ENCODE results near the gene AGTPBP1. TPM values are rescaled to one million over a fixed set of nuclear protein-coding genes. Genes with fewer than 3 reads are reported as not detected.
"Not testable (repeated sequence)": the region's sequence is repeated elsewhere in the genome, so short reads cannot be mapped to it uniquely, and the experiment has no call there.

AGTPBP1 gene
- total RNA-seq, 2 donors from 2014 or later, result 35.8 to 39.0 TPM

- peaks cover 5% of the 10 kb centered on the region for H3K36me3 Mint-ChIP-seq (ENCODE audit: low read depth)
- peaks cover 21% of the 10 kb centered on the region for H3K4me1 Mint-ChIP-seq
- H3K27me3 Mint-ChIP-seq, result no peaks in the 10 kb centered on the region
- H3K27ac Mint-ChIP-seq, result no peak overlapping the region
- H3K9me3 Mint-ChIP-seq, result no peaks in the 10 kb centered on the region
- ATAC-seq (replicated peaks), result no peak
- H3K4me3 Mint-ChIP-seq, result no peak overlapping the region
Observed at GRCh38 chr9:85738509-85738908, 3.2 kb downstream of the AGTPBP1 start.

GRCh38 chr9:85737671-85738070 is 4.1 kb downstream of the AGTPBP1 start:
- Mint-ChIP-seq H3K9me3 (no peaks in the 10 kb centered on the region), H3K27me3 (no peaks in the 10 kb centered on the region), H3K4me3 (no peak overlapping the region), H3K27ac (no peak overlapping the region), H3K36me3 (ENCODE audit: low read depth) (peaks cover 5% of the 10 kb centered on the region), H3K4me1 (peaks cover 24% of the 10 kb centered on the region)
- ATAC-seq (replicated peaks), result no peak

DNA sequence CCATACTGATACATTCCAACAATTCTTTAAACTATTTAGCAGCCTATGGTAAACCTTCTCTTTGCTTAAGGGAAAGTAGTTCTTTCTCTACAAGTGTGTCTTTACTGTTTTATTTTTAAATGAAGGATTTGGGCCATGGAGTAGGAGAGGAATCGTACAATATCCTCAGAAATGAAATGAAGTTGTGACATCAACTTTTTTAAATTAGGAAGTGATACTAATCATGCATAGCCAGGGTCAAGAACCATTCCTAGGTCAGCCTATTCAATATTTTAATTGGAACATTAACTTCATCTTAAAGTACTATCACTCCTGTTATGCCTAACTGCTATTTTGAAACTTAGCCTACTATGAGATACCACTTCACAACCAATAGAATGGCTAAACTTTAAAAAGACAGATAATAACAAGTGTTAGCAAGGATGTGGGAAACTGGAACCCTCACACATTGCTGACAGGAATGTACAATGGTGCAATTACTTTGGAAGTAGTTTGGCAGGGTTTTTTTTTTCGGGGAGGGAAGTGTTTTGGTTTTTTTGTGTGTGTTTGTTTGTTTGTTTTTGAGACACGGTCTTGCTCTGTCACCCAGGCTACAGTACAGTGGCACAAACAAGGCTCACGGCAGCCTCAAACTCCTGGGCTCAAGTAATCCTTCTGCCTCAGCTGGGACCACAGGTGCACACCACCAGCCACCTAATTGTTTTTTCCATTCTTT is 10.7 kb downstream of the AGTPBP1 start:
- Mint-ChIP-seq H3K27me3 (no peaks in the 10 kb centered on the region), H3K4me3 (no peak overlapping the region), H3K36me3 (ENCODE audit: low read depth) (no peaks in the 10 kb centered on the region), H3K4me1 (peaks cover 43% of the 10 kb centered on the region), H3K27ac (no peak overlapping the region), H3K9me3 (no peaks in the 10 kb centered on the region)
- no peak for ATAC-seq (replicated peaks)

GRCh38 chr9:85729882-85730281 is 11.9 kb downstream of the AGTPBP1 start:
- Mint-ChIP-seq H3K27me3 (no peaks in the 10 kb centered on the region), H3K36me3 (ENCODE audit: low read depth) (no peaks in the 10 kb centered on the region), H3K4me3 (no peak overlapping the region), H3K27ac (no peak overlapping the region), H3K4me1 (peaks cover 46% of the 10 kb centered on the region), H3K9me3 (no peaks in the 10 kb centered on the region)
- peak; percentile 78 for ATAC-seq (replicated peaks)

DNA sequence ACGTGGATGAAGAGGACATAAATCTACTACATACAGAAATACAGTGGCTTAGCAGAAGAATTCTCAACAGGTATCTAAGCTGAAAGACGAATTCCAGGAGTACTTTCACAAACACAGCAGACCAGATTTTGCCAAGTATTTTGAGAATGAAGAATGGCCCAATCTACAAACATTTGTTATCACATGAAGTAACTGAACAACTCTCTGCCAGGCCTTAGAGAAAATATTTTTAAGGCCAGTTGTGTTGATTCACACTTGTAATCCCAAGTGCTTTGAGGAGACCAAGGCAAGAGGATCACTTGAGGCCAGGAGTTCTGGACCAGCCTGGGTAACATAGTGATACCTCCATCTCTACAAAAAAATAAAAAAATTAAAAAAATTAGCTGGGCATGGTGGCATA is 14.3 kb downstream of the AGTPBP1 start:
- H3K4me1 Mint-ChIP-seq, result peaks cover 37% of the 10 kb centered on the region
- ATAC-seq (replicated peaks), result no peak

DNA sequence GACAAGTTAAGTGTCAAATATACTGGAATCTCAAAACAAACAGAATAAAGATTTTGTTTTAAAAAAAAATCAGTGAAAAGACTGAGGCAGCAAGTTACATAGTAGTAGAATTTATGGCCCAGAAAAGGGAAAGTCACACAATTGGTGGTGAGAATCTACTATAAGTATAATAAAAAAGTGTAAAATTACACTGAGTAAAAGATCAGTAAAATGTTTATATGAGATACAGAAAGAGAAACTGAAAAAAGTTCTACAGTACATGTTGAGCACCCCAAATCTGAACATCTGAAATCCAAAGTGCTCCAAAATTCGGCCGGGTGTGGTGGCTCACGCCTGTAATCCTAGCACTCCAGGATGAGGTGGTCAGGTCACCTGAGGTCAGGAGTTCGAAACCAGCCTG is 15.0 kb downstream of the AGTPBP1 start:
- no peak overlapping the region for H3K27ac Mint-ChIP-seq
- no peak for ATAC-seq (replicated peaks)
- no peak overlapping the region for H3K4me3 Mint-ChIP-seq
- no peaks in the 10 kb centered on the region for H3K27me3 Mint-ChIP-seq
- no peaks in the 10 kb centered on the region for H3K9me3 Mint-ChIP-seq
- peaks cover 11% of the 10 kb centered on the region for H3K36me3 Mint-ChIP-seq (ENCODE audit: low read depth)
- H3K4me1 Mint-ChIP-seq, result peaks cover 37% of the 10 kb centered on the region

More for the DNA sequence above, 14.3 kb downstream of the AGTPBP1 start:
- peaks cover 5% of the 10 kb centered on the region for H3K36me3 Mint-ChIP-seq (ENCODE audit: low read depth)
- no peak overlapping the region for H3K27ac Mint-ChIP-seq
- H3K27me3 Mint-ChIP-seq, result no peaks in the 10 kb centered on the region
- no peaks in the 10 kb centered on the region for H3K9me3 Mint-ChIP-seq
- no peak overlapping the region for H3K4me3 Mint-ChIP-seq

- Mint-ChIP-seq H3K4me1 (peaks cover 19% of the 10 kb centered on the region), H3K4me3 (peak overlapping the region; percentile 6), H3K27ac (peak overlapping the region; percentile 39), H3K36me3 (ENCODE audit: low read depth) (peaks cover 11% of the 10 kb centered on the region), H3K9me3 (peaks cover 8% of the 10 kb centered on the region), H3K27me3 (no peaks in the 10 kb centered on the region)
- ATAC-seq (replicated peaks), result no peak
Observed at GRCh38 chr9:85723215-85723614, 18.5 kb downstream of the AGTPBP1 start.

DNA sequence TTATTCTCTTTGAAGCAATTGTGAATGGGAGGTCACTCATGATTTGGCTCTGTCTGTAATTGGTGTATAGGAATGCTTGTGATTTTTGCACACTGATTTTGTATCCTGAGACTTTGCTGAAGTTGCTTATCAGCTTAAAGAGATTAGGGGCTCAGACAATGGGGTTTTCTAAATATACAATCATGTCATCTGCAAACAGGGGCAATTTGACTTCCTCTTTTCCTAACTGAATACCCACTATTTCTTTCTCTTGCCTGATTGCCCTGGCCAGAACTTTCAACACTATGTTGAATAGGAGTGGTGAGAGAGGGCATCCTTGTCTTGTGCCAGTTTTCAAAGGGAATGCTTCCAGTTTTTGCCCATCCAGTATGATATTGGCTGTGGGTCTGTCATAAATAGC is 22.3 kb downstream of the AGTPBP1 start:
- H3K27me3 Mint-ChIP-seq; H3K4me3 Mint-ChIP-seq; ATAC-seq (replicated peaks); H3K27ac Mint-ChIP-seq; H3K9me3 Mint-ChIP-seq: not testable (repeated sequence)
- peaks cover 11% of the 10 kb centered on the region for H3K36me3 Mint-ChIP-seq (ENCODE audit: low read depth)
- H3K4me1 Mint-ChIP-seq, result peaks cover 25% of the 10 kb centered on the region

DNA sequence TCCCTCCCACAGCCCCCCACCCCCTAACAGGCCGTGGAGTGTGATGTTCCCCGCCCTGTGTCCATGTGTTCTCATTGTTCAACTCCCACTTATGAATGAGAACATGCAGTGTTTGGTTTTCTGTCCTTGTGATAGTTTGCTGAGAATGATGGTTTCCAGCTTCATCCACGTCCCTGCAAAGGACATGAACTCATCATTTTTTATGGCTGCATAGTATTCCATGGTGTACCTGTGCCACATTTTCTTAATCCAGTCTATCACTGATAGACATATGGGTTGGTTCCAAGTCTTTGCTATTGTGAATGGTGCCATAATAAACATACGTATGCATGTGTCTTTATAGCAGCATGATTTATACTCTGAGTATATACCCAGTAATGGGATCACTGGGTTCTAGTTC is 23.9 kb downstream of the AGTPBP1 start:
- H3K27me3 Mint-ChIP-seq; ATAC-seq (replicated peaks); H3K4me3 Mint-ChIP-seq; H3K27ac Mint-ChIP-seq; H3K9me3 Mint-ChIP-seq: not testable (repeated sequence)
- Mint-ChIP-seq H3K36me3 (ENCODE audit: low read depth) (peaks cover 11% of the 10 kb centered on the region), H3K4me1 (peaks cover 20% of the 10 kb centered on the region)

DNA sequence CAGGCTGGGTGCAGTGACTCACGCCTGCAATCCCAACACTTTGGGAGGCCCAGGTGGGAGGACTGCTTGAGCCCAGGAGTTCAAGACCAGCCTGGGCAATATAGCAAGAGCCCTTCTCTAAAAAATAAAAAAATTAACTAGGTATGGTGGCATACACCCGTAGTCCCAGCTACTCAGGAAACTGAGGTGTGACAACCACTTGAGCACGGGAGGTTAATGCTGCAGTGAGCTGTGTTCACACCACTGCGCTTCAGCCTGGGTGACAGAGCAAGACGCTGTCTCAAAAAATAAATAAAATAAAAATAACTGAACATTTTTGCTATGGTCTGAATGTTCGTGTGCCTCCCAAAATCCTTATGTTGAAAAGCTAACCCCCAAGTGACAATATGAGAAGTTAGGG is 24.5 kb downstream of the AGTPBP1 start:
- H3K4me3 Mint-ChIP-seq, result no peak overlapping the region
- H3K9me3 Mint-ChIP-seq, result peaks cover 8% of the 10 kb centered on the region
- peak overlapping the region; percentile 39 for H3K27ac Mint-ChIP-seq
- no peaks in the 10 kb centered on the region for H3K27me3 Mint-ChIP-seq
- peaks cover 7% of the 10 kb centered on the region for H3K36me3 Mint-ChIP-seq (ENCODE audit: low read depth)
- peaks cover 20% of the 10 kb centered on the region for H3K4me1 Mint-ChIP-seq
- no peak for ATAC-seq (replicated peaks)

DNA sequence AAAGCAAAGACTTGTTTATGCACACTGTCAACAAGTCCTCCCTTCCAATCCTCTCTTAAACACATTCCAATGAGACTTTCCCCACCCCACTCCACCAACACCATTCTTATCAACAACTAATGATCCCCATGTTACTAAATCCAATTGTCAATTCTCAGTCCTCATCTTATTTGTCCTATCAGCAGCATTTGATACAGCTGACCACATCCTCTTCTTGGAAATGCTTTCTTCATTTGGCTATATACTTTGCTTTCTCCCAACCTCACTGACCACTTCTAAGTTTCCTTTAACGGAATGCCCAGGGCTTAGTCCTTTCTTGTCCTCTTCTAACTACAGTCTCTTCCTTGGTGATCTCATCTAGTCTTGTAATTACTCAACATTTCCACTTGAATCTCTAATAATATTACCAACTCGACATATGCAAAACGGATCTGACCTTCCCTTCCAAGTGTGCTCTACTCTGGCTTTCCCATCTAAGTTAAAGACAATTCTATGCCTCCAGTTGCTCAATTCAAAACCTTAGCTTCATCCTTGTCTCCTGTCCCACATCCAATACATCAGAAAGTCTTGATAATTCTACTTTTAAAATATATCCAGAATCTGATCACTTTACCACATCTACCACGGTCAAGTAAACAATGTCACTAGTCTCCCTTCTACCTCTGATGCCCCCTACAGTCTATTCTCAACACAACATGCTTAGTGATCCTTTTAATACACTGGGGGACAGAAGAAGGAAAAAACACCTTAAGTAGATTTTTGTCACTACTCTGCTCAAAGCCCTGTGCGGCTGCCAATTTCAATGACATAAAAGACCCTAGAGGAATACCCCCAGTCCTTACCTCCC is 25.5 kb downstream of the AGTPBP1 start:
- Mint-ChIP-seq H3K27ac (peak overlapping the region; percentile 39), H3K27me3 (no peaks in the 10 kb centered on the region), H3K9me3 (peaks cover 8% of the 10 kb centered on the region), H3K4me1 (peaks cover 20% of the 10 kb centered on the region), H3K36me3 (ENCODE audit: low read depth) (peaks cover 8% of the 10 kb centered on the region), H3K4me3 (peak overlapping the region; percentile 1)
- ATAC-seq (replicated peaks), result peak; percentile 77

DNA sequence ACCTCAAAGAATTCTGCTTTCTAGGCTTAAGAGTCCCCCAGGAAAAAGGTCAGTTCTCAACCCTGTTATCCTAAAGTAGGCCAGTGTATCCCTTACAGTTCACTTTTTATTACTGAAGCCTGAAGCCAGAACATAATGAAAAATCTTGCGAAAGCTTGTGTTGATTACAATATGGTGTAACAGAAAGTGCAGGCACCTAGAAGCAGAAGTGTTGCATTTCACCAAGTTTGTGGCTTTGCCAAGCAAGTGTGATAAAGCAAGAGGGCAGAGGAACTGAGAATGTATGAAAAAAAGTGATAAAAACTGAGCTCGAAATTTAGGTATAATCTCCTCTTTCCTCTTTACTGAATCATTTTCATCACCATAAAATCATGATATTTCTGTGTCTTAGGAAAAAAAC is 26.2 kb downstream of the AGTPBP1 start:
- H3K4me3 Mint-ChIP-seq, result no peak overlapping the region
- no peaks in the 10 kb centered on the region for H3K27me3 Mint-ChIP-seq
- H3K4me1 Mint-ChIP-seq, result peaks cover 18% of the 10 kb centered on the region
- H3K27ac Mint-ChIP-seq, result peak overlapping the region; percentile 39
- ATAC-seq (replicated peaks), result peak; percentile 37
- H3K9me3 Mint-ChIP-seq, result peaks cover 2% of the 10 kb centered on the region
- peaks cover 15% of the 10 kb centered on the region for H3K36me3 Mint-ChIP-seq (ENCODE audit: low read depth)

GRCh38 chr9:85713897-85714296 is 27.9 kb downstream of the AGTPBP1 start:
- no peak overlapping the region for H3K27ac Mint-ChIP-seq
- ATAC-seq (replicated peaks), result no peak
- no peak overlapping the region for H3K4me3 Mint-ChIP-seq

DNA sequence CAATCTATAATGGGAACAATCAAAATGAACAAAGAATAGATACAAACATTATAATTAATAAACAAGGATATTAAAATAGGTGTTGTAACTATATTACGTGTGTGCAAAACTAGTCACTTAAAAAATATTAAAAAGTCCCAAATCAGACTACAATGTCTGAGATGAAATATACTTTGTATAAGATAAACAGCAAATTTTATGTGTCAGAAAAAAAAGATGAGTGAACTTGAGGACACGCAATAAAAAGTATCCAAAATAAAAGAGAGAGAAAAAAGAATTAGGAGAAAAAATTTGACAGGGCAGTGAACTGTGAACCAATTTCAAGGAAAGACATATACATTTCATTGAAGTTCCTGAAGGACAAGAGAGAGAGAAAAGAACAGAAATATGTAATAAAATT is 37.0 kb downstream of the AGTPBP1 start:
- H3K36me3 Mint-ChIP-seq (ENCODE audit: low read depth), result peaks cover 44% of the 10 kb centered on the region
- H3K27ac Mint-ChIP-seq, result no peak overlapping the region
- H3K27me3 Mint-ChIP-seq, result no peaks in the 10 kb centered on the region
- peaks cover 28% of the 10 kb centered on the region for H3K4me1 Mint-ChIP-seq
- H3K4me3 Mint-ChIP-seq, result no peak overlapping the region
- no peak for ATAC-seq (replicated peaks)
- H3K9me3 Mint-ChIP-seq, result peaks cover 5% of the 10 kb centered on the region

More at GRCh38 chr9:85713897-85714296, 27.9 kb downstream of the AGTPBP1 start:
- Mint-ChIP-seq H3K4me1 (peaks cover 15% of the 10 kb centered on the region), H3K9me3 (peaks cover 5% of the 10 kb centered on the region), H3K27me3 (no peaks in the 10 kb centered on the region), H3K36me3 (ENCODE audit: low read depth) (peaks cover 32% of the 10 kb centered on the region)

DNA sequence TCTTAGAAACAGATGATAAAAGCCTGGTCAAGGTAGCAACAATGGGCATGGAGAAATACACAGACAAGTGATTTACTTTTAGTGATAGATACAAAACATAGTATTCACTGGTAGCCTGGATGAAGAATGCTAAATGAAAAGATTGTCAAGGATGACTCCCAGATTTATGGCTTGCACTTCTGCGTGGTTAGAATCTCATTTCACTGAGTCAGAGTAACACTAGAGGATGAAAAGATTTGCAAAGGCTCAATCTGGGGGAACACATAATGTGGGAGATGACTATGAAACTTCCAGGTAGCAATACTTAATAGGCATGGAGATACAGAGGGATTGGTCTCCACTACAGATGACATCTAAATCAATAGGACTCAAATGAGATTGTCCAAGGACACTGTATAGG is 38.4 kb downstream of the AGTPBP1 start:
- Mint-ChIP-seq H3K9me3 (no peaks in the 10 kb centered on the region), H3K27ac (peak overlapping the region; percentile 15), H3K36me3 (ENCODE audit: low read depth) (peaks cover 32% of the 10 kb centered on the region), H3K27me3 (no peaks in the 10 kb centered on the region), H3K4me1 (peaks cover 28% of the 10 kb centered on the region), H3K4me3 (no peak overlapping the region)
- ATAC-seq (replicated peaks), result no peak
